GM12875 (cell line): ENCODE data around the gene DDR2.

Experiments
- H3K4me3 ChIP-seq: one replicate; pipeline ENCODE4 v1.5.1; 2011; ENCODE audit warnings: low read depth, low read length, control low read depth
- TF ChIP-seq, protein P1 (sequence below): IDR thresholded peaks from 2 replicates; pipeline ENCODE4 v1.5.1; 2011; ENCODE audit warnings: low read depth, mild to moderate bottlenecking, control low read depth, inconsistent platforms, low read length, moderate library complexity, borderline replicate concordance; ENCODE audit not compliant: insufficient read depth

Gene DDR2

DNA sequence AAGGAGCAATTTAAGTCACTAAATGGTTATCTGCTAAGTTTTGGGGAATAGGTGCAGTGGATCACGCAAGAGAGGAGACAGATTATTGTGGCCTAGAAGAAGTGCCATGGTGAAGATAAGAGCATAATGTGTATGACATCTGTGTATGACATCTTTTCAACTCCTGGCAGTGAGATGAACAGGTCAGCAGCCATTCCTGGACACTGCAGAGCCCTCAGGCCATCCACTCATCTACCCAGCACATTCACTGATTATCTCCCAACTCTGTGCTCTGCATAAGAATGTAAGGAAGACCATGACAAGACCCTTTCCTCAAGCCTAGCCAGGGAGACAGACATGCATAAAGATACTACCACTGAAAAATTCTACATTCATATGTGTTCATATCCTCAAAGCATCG, 73.7 kb downstream of the DDR2 start:
- no peak overlapping the region for H3K4me3 ChIP-seq
- TF ChIP-seq, protein P1, sequence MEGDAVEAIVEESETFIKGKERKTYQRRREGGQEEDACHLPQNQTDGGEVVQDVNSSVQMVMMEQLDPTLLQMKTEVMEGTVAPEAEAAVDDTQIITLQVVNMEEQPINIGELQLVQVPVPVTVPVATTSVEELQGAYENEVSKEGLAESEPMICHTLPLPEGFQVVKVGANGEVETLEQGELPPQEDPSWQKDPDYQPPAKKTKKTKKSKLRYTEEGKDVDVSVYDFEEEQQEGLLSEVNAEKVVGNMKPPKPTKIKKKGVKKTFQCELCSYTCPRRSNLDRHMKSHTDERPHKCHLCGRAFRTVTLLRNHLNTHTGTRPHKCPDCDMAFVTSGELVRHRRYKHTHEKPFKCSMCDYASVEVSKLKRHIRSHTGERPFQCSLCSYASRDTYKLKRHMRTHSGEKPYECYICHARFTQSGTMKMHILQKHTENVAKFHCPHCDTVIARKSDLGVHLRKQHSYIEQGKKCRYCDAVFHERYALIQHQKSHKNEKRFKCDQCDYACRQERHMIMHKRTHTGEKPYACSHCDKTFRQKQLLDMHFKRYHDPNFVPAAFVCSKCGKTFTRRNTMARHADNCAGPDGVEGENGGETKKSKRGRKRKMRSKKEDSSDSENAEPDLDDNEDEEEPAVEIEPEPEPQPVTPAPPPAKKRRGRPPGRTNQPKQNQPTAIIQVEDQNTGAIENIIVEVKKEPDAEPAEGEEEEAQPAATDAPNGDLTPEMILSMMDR = no peak

DNA sequence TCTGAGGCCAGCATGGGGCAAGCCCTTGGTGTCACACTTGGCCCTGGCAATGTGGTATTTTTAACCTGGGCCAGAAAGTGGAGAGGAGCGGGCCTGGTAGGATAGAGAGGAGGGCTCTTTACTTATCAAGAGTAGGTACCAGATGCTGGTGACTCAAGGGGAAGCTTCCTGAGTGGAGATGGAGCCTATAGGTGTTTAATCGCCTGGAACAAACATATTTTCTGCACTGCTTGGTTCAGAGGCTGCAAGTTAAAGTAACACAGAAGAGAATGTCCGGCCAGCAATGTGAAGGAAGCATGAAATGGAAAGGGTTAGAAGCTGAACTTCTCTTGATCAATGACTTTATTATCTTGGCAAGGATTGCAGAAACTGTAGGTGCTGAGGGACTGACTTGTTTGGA, 74.3 kb downstream of the DDR2 start:
- no peak overlapping the region for H3K4me3 ChIP-seq
- TF ChIP-seq, protein P1 = no peak

- TF ChIP-seq, protein P1 = no peak
- H3K4me3 ChIP-seq = no peak overlapping the region
Measured at GRCh38 chr1:162708286-162708685, 76.0 kb downstream of the DDR2 start.

- TF ChIP-seq, protein P1 = no peak
- no peak overlapping the region for H3K4me3 ChIP-seq
Measured at GRCh38 chr1:162709132-162709860, 77.0 kb downstream of the DDR2 start.

DNA sequence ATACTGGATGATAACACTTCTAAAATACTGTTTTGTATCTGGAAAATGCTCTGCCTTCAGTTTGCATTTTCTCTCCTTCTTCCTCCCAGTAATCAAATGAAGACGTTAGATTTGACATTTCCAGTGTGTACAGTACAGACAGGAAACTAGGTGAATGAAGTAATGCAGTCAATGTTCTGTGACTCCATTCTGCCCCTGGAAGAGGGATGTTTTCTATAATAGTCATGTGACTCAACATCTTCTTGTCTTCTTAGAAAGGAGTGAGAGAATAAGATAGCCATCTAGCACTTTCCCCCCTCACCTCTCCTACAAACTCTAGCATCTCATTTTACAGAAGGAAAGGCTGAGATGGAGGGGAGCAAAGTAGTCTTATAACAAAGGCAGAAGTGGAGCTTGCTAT, 77.6 kb downstream of the DDR2 start:
- no peak overlapping the region for H3K4me3 ChIP-seq
- TF ChIP-seq, protein P1 = no peak

DNA sequence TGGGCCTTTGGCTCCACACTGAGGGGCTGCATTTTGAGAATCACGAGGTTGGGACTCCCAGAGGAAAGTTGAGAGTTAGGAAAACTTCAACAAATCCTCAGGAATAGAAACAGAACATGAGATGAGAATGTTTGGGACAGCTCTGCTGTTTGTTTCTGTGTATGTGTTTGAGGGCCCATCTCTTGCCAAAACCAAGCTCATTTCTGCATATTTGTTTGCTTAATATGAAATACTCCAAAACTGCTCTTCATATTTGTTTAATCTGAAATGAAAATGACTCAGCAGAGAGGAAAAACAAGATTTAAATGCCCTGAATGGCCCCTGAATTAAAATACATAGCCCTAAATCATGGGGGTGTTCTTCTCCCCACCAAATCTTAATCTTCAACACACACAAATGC, 78.1 kb downstream of the DDR2 start:
- TF ChIP-seq, protein P1 = no peak
- no peak overlapping the region for H3K4me3 ChIP-seq

GRCh38 chr1:162710780-162711465, 78.7 kb downstream of the DDR2 start:
- no peak overlapping the region for H3K4me3 ChIP-seq
- TF ChIP-seq, protein P1 = no peak
